Measurements from ENCODE around the gene TNKS1BP1. TPM values are rescaled to one million over a fixed set of nuclear protein-coding genes. Genes with fewer than 3 reads are reported as not detected.
A peak's percentile ranks its signal among the peaks of the same experiment; 100 is the strongest.

The TNKS1BP1 gene
- total and polyA plus RNA-seq, 9 of the 15 experiments (the other 6 are each of a cell fraction or from before 2014, with no cell fraction given) = 1.1 to 47.2 (median 10.9) TPM

- TF ChIP-seq PREB (CRISPR knock-in tag; IDR thresholded peaks at IDR 0.05) (no peak), SRSF1 (IDR thresholded peaks at IDR 0.05; ENCODE audit: low read depth, low read length) (no peak), XRCC5 (IDR thresholded peaks at IDR 0.05; ENCODE audit: low read depth, low read length) (no peak), HOMEZ (CRISPR knock-in tag; IDR thresholded peaks at IDR 0.05) (no peak), ZNF12 (CRISPR knock-in tag; IDR thresholded peaks at IDR 0.05) (no peak), POLR2AphosphoS2 (IDR thresholded peaks at IDR 0.05; ENCODE audit: low read length) (peak; percentile 79; the same call in 1 of the 2 replicates), ZNF668 (CRISPR knock-in tag; IDR thresholded peaks at IDR 0.05) (no peak), FUS (optimal IDR thresholded peaks at IDR 0.05; ENCODE audit: low read depth, low read length) (no peak), TEAD1 (CRISPR knock-in tag; IDR thresholded peaks at IDR 0.05) (no peak), STAT6 (CRISPR knock-in tag; IDR thresholded peaks at IDR 0.05) (no peak), ZNF707 (CRISPR knock-in tag; conservative IDR thresholded peaks at IDR 0.05) (no peak), MAZ (CRISPR knock-in tag; conservative IDR thresholded peaks at IDR 0.05 in 1 of 2, IDR thresholded peaks at IDR 0.05 in 1 of 2) (peak; percentile 56 to 87), ZC3H11A (IDR thresholded peaks at IDR 0.05; ENCODE audit: low read depth, low read length) (no peak), FOXA1 (IDR thresholded peaks at IDR 0.05; ENCODE audit: borderline replicate concordance) (no peak), ZNF311 (CRISPR knock-in tag; IDR thresholded peaks at IDR 0.05) (no peak), CXXC5 (CRISPR knock-in tag; IDR thresholded peaks at IDR 0.05) (no peak), ZNF830 (CRISPR knock-in tag; IDR thresholded peaks at IDR 0.05) (no peak)
- TF ChIP-seq, protein P1, sequence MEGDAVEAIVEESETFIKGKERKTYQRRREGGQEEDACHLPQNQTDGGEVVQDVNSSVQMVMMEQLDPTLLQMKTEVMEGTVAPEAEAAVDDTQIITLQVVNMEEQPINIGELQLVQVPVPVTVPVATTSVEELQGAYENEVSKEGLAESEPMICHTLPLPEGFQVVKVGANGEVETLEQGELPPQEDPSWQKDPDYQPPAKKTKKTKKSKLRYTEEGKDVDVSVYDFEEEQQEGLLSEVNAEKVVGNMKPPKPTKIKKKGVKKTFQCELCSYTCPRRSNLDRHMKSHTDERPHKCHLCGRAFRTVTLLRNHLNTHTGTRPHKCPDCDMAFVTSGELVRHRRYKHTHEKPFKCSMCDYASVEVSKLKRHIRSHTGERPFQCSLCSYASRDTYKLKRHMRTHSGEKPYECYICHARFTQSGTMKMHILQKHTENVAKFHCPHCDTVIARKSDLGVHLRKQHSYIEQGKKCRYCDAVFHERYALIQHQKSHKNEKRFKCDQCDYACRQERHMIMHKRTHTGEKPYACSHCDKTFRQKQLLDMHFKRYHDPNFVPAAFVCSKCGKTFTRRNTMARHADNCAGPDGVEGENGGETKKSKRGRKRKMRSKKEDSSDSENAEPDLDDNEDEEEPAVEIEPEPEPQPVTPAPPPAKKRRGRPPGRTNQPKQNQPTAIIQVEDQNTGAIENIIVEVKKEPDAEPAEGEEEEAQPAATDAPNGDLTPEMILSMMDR (IDR thresholded peaks at IDR 0.05 in 2 of 3, conservative IDR thresholded peaks at IDR 0.05 in 1 of 3; ENCODE audit: insufficient read depth in 2 of 3, low read depth in 1 of 3, low read length in 3 of 3) = no peak
- TF ChIP-seq, protein P2, sequence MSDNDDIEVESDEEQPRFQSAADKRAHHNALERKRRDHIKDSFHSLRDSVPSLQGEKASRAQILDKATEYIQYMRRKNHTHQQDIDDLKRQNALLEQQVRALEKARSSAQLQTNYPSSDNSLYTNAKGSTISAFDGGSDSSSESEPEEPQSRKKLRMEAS (CRISPR knock-in tag; IDR thresholded peaks at IDR 0.05) = no peak
Measured at GRCh38 chr11:57311109-57311936, 13.4 kb downstream of the TNKS1BP1 start (continued).

Measured in K562 (cell line).